GM19025 (cell line): ENCODE measurements around the gene CGRRF1.
A peak's percentile ranks its signal among the peaks of the same experiment; 100 is the strongest.

ENCODE experiments used
- ATAC-seq: cut with Tn5 transposase; IDR thresholded peaks from one replicate; pipeline ENCODE4 v1.9.1; 2021; ENCODE audit warnings: mild to moderate bottlenecking, low read depth, moderate library complexity; ENCODE audit not compliant: unreplicated experiment

The CGRRF1 gene, protein sequence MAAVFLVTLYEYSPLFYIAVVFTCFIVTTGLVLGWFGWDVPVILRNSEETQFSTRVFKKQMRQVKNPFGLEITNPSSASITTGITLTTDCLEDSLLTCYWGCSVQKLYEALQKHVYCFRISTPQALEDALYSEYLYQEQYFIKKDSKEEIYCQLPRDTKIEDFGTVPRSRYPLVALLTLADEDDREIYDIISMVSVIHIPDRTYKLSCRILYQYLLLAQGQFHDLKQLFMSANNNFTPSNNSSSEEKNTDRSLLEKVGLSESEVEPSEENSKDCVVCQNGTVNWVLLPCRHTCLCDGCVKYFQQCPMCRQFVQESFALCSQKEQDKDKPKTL

DNA sequence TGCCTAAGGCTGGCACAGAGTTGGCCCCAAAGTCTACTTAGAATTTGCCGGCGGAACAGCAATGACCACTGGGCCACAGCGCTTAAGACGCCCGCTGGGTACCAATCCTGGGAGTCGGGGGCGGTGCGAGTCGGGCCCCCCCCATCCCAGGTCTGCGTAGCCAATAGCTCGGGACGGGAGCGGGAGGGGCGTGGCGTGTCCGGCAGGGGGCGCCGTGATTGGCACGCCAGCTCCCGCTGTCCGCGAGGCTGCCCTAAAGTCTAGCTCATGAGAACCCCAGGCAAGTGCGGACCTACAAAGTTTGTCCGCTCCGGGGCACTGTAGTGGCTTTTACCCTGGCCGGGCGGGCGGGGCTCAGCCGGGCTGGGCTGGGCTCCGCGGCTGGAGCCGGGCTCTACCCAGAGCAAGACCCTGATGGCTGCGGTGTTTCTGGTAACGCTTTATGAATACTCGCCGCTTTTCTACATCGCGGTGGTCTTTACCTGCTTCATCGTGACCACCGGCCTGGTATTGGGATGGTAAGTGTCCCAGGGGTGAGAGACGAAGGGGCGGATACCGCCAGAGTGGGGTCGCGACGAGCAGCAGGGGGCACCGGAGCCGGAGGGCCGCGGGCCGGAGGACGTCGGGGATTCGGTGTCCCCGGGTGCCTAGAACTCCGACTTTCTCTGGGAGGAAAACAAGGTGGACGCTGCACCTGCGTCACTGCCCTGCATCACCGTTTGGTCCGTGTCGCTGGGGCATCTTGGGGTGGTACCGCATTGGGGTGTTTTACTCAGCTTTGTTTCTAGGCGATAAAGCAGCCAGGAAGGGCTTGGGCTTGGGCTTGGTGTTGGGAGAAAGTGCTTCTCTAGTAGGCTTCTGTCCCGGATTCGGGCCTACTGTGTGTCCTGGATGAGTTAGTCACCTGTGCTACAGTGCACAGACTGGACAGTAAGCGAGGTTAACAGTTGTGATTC, at the start of gene CGRRF1:
Gene CGRRF1 (plus strand): TSS at position 361 of the 956 bp plus-strand sequence. CDS start 54 bp downstream, at position 415.
- ATAC-seq: peak; percentile 97

DNA sequence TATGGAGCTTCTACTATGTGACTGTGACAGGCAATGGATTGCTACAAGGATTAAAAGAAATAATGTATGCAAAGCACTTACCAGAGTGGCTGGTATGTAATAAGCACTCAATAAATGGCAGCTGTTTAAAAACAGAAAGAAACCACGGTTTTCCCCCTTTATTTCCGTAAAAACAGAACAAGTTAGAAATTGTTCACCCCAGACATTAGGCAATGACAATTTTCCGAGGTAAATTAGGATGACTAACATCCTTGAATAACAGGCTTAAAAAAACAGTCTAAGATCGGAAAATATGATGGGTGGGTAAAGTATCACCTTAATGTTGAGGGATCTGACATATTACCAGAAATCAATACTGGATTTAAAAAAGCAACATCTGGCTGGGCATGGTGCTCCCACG, 47.7 kb upstream of the CGRRF1 start:
- no peak for ATAC-seq

DNA sequence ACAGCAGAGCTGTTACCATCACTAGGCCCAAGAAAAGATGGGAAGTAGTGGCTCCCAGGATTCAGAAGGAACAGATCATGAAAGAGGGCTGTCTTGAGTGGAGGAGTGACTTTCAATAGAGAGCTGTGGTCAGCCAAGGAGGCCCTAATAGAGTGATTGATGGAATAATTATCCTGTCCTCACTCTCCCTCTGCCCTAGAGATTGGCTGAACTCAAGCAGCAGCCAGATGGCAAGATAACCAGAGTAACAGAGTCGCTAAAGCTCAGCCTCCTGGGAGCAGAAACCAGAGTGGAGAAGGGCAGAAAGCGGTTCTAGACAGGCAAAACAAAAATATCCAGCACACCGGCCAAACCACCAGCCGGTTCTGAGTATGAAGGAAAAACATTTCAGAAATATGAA, 44.1 kb upstream of the CGRRF1 start:
- no peak for ATAC-seq

DNA sequence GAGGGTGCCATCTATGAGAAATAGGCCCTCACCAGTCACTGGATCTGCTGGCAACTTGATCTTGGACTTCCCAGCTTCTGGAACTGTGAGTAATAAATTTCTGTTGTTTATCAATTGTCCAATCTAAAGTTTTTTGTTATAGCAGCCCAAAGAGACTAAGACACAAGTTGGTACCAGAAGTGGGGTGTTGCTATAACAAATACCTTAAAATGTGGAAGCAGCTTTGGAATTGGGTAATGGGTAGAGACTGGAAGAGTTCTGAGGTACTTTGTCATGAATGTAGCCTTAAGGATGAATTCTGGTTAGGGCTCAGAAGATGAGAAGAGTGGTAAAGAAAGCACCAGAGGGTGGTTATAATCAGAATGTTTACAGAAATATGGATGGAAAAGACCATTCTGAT, 42.4 kb upstream of the CGRRF1 start:
- no peak for ATAC-seq

DNA sequence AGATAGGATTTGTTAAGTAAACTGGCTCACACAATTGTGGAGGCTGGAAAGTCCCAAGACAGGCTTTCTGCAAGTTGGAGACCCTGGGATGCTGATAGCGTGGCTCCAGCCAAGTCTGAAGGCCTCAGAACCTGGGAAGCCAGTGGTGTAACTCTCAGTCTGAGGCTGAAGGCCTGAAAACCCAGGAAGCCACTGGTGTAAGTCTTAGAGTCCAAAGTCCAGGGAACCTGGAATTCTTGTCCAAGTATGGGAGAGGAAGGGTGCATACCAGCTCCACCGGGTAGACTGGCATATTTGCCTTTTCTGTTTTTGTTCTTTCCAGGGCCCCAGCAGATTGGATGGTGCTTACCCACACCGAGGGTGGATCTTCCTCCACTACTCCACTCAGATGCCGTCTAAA, 39.0 kb upstream of the CGRRF1 start:
- ATAC-seq: no peak

DNA sequence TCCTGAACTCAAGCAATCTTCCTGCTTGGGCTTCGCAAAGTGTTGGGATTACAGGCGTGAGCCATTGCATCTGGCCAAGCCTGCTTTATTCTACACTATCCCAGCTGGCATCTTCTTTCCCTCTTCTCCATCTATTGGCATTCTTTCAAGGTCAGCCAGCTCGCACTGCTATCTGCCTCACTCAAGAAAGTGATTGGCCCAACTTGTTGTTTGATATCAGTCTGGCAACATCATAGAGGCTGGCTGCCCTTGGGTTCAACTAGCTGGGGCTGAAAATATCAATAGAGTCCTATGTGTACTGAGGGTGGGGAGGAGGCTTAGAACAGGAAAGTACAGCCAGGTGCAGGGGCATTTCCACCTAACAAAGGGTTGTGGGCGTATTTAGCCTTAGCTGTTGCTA, 38.1 kb upstream of the CGRRF1 start:
- ATAC-seq: no peak

DNA sequence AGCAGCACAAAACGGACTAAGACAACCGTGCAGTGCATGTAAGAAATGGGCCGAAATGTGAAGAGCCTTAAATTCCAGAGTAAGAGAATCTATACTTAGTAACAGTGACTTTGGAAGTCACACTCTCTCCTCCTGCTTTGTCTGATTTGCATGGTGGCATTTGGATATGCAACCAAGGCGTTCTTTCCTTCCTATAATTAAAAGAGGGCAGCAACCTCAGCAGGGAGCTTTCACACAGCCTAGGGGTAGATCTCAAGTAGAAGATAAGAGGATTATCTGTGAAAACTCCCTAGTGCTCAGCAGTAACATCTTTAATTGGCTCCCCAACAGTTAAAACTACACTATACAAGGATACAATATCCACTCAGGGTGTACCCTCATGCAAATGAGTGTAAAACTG, 37.4 kb upstream of the CGRRF1 start:
- no peak for ATAC-seq

DNA sequence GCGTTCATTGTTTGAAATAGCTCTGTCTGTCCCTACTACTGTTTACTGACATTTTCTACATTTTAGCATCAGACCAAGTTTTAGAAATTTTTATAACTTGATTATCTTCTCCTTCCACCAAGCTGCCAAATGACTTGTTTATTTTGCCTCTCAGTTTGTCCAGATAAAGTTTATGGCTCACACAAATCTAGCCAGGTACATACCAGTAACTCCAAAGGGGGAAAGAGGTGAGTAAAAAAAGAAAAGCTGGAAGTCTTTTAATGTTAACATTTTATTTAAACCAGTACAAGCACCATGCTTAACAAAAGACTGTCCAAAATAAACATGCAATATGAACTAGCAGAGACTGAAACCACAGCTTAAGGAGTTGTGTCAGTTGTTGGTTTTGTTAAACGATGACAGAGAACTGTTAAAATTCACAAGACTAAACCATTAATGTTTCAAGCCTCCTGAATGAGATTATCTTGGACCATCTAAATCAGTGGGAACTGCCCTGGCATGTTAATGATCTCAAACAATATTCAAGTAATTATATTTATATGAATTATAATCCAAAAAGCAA, 35.4 kb upstream of the CGRRF1 start:
- no peak for ATAC-seq

DNA sequence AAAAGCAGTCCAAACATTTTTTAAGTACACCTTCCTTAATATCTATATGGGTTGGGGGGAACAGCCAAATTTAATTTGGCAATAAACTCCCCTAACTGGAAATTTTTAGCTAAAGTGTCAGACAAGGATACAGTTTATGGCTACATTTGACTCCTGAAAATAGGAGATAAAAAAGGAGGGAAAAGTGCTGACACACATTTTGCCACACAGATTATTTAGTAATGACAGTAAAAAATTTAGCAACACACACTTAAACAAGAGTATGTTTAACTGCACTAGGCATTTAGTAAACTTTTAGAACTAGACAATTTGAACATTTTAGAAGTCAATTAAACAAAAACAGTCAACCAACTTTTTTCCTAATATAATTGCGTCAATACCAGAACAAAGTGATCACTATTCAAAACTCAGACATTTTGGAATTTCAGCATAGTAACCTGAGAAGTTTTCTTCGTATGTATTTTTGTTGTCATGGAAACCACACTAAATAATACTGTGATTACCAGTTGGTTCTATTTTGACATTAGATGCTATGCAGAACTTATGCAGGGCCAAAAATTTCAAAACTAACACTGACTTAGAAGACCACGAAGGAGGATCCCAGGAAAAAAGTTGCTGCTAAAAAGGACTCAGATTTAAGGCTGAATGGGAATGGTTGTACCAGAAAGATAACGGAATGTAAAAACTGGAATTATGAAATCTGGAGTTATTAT, 34.4 kb upstream of the CGRRF1 start:
- ATAC-seq: no peak

DNA sequence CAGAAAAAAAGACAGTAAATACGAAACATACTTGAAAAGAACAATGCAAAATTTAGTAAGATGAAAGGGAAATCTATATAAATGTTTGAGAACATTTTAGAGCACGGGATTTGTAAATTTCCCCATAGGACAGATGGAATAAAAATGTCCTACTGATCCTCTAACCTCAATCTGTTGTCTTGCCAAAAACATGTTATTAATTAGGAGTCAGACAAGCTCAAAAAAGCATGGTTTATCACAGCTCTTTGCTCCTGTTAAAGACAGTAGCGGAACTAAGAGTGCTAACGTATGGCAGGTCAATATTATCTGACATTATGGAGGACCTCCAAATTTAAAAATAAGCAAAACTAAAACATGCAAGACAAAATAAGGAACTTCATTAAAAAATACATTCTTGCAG, 33.8 kb upstream of the CGRRF1 start:
- ATAC-seq: no peak

DNA sequence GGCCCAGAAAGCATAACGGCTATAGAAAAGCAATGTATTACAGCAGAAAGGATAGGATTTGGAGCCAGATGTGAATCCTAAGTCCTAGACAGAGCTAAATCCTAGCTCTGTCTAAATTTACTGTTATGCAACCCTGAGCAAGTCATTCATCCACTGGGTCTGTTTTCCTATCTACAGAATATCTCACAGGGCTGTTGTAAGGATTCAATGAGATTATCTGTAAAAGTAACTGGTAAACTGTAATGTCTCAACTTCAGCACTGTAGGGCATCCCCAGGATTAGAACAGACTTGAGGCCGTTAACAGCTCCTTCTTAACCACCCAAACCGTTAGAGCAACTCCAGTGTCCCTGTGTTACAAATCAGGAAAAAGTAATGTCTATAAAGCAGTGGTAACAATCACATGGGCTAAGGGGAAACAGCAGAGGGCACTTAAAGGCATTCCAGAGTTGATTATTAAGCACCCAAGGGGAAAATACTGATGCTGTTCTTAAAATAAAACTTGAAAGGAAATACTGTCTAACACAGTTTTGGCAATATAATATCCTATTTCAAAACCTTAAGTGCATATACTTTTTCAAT, 31.0 kb upstream of the CGRRF1 start:
- ATAC-seq: no peak

DNA sequence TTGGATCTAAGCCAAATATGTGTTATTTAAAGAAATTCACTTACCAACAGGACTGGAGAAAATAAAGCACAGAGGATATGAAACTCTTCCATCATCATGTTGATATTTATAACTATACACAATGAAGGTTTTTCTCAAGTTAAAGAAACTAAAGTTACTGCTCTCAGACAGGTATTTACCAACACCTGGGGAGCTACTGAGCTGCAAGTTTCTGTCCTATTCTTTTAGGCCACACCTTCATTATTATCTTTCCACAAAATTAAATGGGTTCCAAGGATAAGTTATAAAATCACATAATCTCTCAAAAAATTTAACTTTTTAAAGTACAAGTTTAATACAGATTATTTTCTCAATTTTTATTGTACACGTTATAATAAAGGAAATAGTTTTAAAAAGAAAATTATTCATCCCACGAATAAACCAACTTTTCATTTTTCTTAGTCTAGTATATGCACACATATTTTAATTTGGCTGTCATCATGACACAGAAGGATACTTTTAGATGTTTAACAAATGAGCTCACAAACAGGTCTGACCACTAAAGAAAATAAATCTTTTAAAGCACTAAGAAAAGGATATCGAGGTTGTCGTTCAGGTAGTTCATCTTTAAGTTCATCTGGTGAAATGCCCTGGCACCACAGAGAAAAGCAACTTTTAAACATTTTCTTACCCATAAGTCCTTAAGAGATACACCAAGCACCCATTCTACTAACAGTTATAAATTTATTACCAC, 28.7 kb upstream of the CGRRF1 start:
- no peak for ATAC-seq

DNA sequence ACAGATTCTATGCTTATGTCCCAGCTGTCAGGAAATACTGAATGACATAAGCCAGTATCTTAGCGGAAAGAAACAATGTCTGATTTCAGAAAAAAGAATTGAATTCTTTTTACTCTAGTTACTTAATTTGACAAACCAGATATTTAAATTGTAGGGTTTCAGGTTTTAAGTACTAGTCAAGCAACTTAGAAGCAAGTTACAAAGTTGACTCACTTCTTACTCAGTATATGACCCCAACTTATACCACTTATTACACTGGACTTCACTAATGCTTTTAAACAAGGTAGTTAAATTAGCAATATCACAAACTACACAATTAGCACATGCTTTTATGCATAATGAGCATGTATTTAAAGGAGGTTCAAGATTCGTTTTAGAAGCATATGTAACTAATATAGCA, 28.0 kb upstream of the CGRRF1 start:
- no peak for ATAC-seq

DNA sequence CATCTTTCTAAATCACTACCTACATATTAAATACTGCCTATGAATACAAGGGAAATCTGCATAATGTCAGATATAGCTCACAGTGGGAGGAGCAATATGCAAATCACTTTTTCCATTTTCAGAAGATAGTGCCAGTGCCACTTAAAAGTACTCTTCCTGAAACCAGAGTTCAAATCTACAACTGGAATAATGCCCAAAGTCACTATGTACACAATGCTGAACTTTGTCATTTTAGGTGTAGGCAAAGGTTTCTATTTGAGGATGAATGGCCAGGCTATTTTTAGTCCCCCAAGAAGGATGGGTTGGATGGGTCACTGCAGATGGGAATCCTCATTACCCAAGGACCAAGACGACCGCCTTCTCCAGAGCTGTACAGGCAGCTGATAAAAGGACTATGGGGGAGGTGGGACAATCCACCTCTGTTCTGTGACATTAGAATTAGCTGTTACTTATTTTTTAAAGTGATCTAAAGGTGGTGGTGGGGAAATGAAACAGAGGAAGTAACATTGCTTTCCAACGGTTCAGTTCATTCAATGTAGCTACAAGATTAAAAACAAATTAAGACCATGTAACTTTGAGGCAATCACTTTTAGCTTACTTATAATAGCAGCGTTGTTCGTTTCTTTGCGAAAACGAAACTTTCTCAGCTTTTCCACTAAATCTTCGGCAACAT, 26.5 kb upstream of the CGRRF1 start:
- no peak for ATAC-seq

DNA sequence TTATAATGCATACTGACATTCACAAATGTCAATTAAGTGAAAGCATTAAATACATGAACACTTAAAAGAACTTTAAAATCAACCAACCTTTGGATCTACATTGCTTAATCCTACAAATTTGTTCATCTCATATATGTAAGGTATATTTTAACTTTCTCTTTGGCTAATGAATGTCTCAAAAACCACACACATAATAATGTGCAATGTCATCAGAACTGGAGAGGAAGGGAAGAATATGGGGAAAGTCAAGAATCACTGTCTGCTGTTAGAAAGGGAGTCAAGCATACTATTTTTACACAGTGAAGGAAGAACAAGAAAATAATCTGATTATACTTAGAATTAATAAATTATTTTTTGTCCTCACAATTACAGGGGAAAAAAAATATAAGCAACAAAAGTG, 25.9 kb upstream of the CGRRF1 start:
- no peak for ATAC-seq

DNA sequence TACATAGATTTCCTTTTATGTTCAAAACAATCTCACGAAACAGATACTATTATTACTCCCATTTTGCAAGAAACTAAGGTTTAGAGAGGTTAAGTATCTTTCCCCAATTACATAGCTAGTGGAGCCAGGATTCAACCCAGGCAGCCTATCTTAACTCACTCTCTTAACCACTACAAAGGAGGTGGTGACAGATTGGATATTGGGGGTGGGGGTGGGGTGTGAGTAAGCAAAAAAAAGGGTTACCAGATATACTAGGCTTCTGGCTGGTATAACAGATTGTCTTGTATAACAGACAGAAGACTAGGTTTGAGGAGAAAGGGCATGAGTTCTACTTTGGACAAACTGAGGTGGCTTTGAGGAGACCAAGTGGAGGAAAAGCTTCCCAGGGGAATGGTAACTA, 23.0 kb upstream of the CGRRF1 start:
- no peak for ATAC-seq

DNA sequence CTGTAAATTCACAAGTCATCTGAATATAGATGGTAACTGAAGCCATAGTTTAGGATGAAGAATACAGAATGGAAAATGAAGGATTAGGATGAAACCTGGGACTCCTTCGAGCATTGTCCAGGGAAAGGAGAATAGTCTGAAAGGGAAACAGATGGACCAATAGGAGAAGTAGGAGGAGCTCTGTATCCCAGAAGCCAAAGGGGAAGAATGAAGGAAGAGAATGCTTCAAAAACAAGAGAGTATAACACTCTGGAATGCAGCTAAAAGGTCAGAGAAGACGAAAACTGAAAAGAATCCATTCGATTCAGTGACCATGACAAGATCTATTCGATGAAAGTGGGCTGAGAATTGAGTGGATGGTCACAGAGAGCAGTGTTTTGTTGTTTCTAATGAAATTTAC, 21.9 kb upstream of the CGRRF1 start:
- ATAC-seq: no peak

DNA sequence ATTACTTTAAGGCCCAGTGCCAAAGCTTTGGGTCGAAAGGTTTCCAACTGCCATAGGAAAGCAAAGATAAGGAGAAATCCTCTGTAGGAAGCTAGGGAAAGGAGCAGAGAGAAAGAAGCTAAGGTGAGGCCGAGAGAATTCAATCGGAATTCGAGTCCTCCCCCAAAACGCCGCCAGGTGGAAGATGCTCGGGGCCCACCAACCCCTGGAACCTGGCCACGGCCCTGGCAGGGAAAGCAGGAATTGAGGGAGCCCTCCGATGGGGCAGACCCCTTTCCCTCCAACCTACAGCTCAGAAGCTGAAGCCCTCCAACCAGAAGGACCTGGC, 21.4 kb upstream of the CGRRF1 start:
- ATAC-seq: no peak

DNA sequence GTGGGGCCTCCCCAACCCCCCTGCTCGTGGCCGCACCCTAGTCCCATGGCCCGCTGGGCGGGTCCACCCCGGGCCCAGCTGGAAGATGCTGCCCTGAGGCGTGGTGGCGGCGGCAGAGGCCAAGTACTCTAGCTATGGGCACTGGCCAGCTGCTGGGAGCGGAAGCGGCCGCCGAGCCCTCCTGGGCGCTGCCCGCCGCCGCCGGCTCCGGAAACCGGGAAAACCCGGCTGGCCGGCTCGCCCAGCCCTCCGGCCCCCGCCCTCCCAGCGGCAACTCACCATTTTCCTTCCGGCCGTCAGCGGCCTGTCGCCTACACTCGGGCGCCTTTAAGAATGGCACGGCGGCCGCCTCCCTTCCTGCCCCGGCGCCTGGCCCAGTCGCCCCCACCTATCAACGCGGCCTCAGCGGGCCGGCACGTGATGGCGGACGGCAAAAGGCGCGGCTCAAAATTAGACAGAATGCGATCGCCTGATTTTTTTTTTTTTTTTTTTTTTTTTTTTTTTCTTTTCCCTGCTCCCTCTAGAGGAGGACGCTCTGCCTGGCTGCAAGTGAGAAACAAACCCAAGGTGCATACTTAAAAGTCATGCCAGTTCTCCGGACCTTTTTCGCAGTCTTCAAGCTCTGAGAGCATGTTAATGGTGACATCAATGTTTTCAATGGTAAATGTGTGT, 20.9 kb upstream of the CGRRF1 start, which contains the start of gene GMFB:
Gene GMFB (minus strand): TSS at position 335 of the 672 bp plus-strand sequence. CDS start 53 bp downstream, at position 282.
- ATAC-seq: peak; percentile 92
